Immature natural killer cell (primary cell): Measurements from ENCODE around the gene NCKAP5L. TPM values are rescaled to one million over a fixed set of nuclear protein-coding genes. Genes with fewer than 3 reads are reported as not detected.

Source experiments
- DNase-seq, 3 donors: peaks; one replicate each; pipeline ENCODE4 v3.0.0; 2022; ENCODE audit warnings: mixed read lengths in 1 of 3
- H3K27ac Mint-ChIP-seq, 6 donors: one replicate each; pipeline ENCODE4 v1.8.0; 2020; ENCODE audit warnings: mixed read lengths in 6 of 6, mild to moderate bottlenecking in 5 of 6, inconsistent platforms in 4 of 6, moderate library complexity in 3 of 6
- H3K27me3 Mint-ChIP-seq, 3 donors: one replicate each; pipeline ENCODE4 v1.8.0; 2020 to 2021; ENCODE audit warnings: low read depth in 3 of 3, mild to moderate bottlenecking in 3 of 3, mixed read lengths in 3 of 3, moderate library complexity in 3 of 3, inconsistent platforms in 1 of 3
- H3K36me3 Mint-ChIP-seq, 3 donors: one replicate each; pipeline ENCODE4 v1.8.0; 2020; ENCODE audit warnings: mixed read lengths in 3 of 3, inconsistent platforms in 2 of 3, mild to moderate bottlenecking in 2 of 3
- H3K4me1 Mint-ChIP-seq, 2 donors: one replicate each; pipeline ENCODE4 v1.8.0; 2020; ENCODE audit warnings: inconsistent platforms in 2 of 2, mild to moderate bottlenecking in 2 of 2, mixed read lengths in 2 of 2, moderate library complexity in 1 of 2
- H3K4me3 Mint-ChIP-seq, 5 donors: one replicate each; pipeline ENCODE4 v1.8.0; 2020; ENCODE audit warnings: mild to moderate bottlenecking in 5 of 5, mixed read lengths in 5 of 5, inconsistent platforms in 3 of 5, moderate library complexity in 3 of 5
- H3K9me3 Mint-ChIP-seq, 6 donors: one replicate each; pipeline ENCODE4 v1.8.0; 2020; ENCODE audit warnings: mild to moderate bottlenecking in 6 of 6, mixed read lengths in 6 of 6, inconsistent platforms in 4 of 6, moderate library complexity in 3 of 6
- polyA plus RNA-seq, 3 donors: library from polyadenylated mRNA; unstranded; fragments of 300-500 nt; fragmentation: Illumina TruSeq; gene quantifications; one replicate each; pipeline ENCODE4 v1.2.3, GENCODE V29; 2021

The NCKAP5L gene
- polyA plus RNA-seq, 3 donors from 2014 or later: 1.0 to 5.6 TPM; not detected in 1

DNA sequence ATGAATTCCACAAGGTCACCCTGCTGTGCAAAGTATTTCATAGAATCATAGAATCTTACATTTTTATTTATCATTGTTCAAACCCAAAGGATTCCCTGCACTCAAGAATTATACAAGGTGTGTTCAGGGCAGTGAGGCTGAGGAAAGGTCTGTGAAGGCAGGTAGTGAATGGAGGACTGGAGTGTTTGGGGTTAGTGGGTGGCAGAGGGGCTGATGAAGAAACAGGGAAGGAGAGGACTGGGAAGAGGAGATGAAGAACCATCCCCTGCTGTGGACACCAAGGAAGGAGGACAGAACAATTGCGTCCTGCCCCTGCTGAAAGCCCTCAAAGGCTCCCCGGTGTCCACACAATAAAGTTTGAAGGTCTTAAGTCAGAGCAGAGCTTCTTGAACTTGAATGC, 25.5 kb upstream of the NCKAP5L start:
- Mint-ChIP-seq H3K36me3 (no peaks in the 10 kb centered on the region), H3K27me3 (peaks cover 7 to 15% (median 10%) of the 10 kb centered on the region in 3 donors), H3K4me1 (no peaks in the 10 kb centered on the region), H3K27ac (no peak overlapping the region), H3K9me3 (peaks cover 0 to 2% (median 0%) of the 10 kb centered on the region in 6 donors), H3K4me3 (no peak overlapping the region)
- no peak for DNase-seq

GRCh38 chr12:49847161-49847560, 18.9 kb upstream of the NCKAP5L start:
- H3K36me3 Mint-ChIP-seq: no peaks in the 10 kb centered on the region

DNA sequence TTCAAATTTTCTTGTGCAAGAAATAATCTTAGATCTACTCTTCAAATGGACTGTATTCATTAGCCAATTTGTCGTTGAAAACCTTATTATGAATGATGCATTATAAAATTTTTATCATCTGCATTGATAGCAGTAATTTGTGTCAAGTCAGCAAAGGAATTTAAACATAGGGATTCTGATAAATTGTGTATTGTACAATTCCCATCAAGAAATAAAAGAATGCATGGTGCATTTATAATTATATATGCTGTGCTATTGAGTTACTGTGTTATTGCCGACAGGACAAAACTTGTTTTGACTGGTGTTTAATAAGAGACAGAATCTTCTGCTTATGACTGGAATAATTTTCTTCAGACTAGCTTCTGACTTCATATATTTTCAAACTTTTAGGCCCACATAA, 17.8 kb upstream of the NCKAP5L start:
- Mint-ChIP-seq H3K27ac (no peak overlapping the region), H3K27me3 (peaks cover 10 to 14% (median 10%) of the 10 kb centered on the region in 3 donors)

More at GRCh38 chr12:49847161-49847560, 18.9 kb upstream of the NCKAP5L start:
- no peak overlapping the region for H3K4me3 Mint-ChIP-seq
- peaks cover 10 to 14% (median 12%) of the 10 kb centered on the region in 3 donors for H3K27me3 Mint-ChIP-seq
- no peaks in the 10 kb centered on the region for H3K9me3 Mint-ChIP-seq
- no peak for DNase-seq
- H3K4me1 Mint-ChIP-seq: peaks cover 20 to 21% of the 10 kb centered on the region in 2 donors
- no peak overlapping the region for H3K27ac Mint-ChIP-seq

GRCh38 chr12:49843876-49844437, 15.7 kb upstream of the NCKAP5L start:
- DNase-seq: no peak
- peaks cover 3 to 11% (median 9%) of the 10 kb centered on the region in 3 donors for H3K27me3 Mint-ChIP-seq
- H3K4me1 Mint-ChIP-seq: peaks cover 33 to 36% of the 10 kb centered on the region in 2 donors
- H3K9me3 Mint-ChIP-seq: no peaks in the 10 kb centered on the region
- H3K27ac Mint-ChIP-seq: no peak overlapping the region
- H3K36me3 Mint-ChIP-seq: no peaks in the 10 kb centered on the region
- H3K4me3 Mint-ChIP-seq: peak overlapping the region; percentile 24 to 96 (median 33)

More for the DNA sequence above, 17.8 kb upstream of the NCKAP5L start:
- H3K4me1 Mint-ChIP-seq: peaks cover 30 to 32% of the 10 kb centered on the region in 2 donors
- H3K4me3 Mint-ChIP-seq: no peak overlapping the region
- no peaks in the 10 kb centered on the region for H3K36me3 Mint-ChIP-seq
- DNase-seq: no peak
- H3K9me3 Mint-ChIP-seq: no peaks in the 10 kb centered on the region

- Mint-ChIP-seq H3K27me3 (peaks cover 3 to 11% (median 8%) of the 10 kb centered on the region in 3 donors), H3K9me3 (no peaks in the 10 kb centered on the region), H3K27ac (peak overlapping the region; percentile 89 to 96 (median 92)), H3K36me3 (no peaks in the 10 kb centered on the region), H3K4me3 (peak overlapping the region; percentile 91 to 96 (median 95)), H3K4me1 (peaks cover 33 to 36% of the 10 kb centered on the region in 2 donors)
- no peak for DNase-seq
Measured at GRCh38 chr12:49843411-49843810, 15.2 kb upstream of the NCKAP5L start.

- Mint-ChIP-seq H3K27ac (peak within 1 kb of the TSS; percentile 89 to 96 (median 92)), H3K9me3 (no peaks in the 10 kb centered on the region), H3K4me3 (peak within 1 kb of the TSS; percentile 91 to 96 (median 95)), H3K27me3 (peaks cover 3 to 11% (median 5%) of the 10 kb centered on the region in 3 donors), H3K36me3 (no peaks in the 10 kb centered on the region), H3K4me1 (peaks cover 33 to 36% of the 10 kb centered on the region in 2 donors)
- DNase-seq: peak; percentile 87 to 90 (median 89)
Measured at GRCh38 chr12:49842519-49843352, 14.5 kb upstream of the NCKAP5L start, which contains the start of gene BCDIN3D. Gene BCDIN3D, minus strand, starts transcription at chr12:49843106. Its CDS starts 19 bp downstream, at chr12:49843087.

GRCh38 chr12:49838973-49839633, 10.9 kb upstream of the NCKAP5L start:
- Mint-ChIP-seq H3K27me3 (peaks cover 3 to 11% (median 5%) of the 10 kb centered on the region in 3 donors), H3K27ac (peak overlapping the region in 1 of 6 donors; percentile 35), H3K36me3 (no peaks in the 10 kb centered on the region), H3K4me3 (no peak overlapping the region), H3K9me3 (no peaks in the 10 kb centered on the region), H3K4me1 (peaks cover 29 to 30% of the 10 kb centered on the region in 2 donors)
- DNase-seq: peak; percentile 29 to 50 (median 42)

DNA sequence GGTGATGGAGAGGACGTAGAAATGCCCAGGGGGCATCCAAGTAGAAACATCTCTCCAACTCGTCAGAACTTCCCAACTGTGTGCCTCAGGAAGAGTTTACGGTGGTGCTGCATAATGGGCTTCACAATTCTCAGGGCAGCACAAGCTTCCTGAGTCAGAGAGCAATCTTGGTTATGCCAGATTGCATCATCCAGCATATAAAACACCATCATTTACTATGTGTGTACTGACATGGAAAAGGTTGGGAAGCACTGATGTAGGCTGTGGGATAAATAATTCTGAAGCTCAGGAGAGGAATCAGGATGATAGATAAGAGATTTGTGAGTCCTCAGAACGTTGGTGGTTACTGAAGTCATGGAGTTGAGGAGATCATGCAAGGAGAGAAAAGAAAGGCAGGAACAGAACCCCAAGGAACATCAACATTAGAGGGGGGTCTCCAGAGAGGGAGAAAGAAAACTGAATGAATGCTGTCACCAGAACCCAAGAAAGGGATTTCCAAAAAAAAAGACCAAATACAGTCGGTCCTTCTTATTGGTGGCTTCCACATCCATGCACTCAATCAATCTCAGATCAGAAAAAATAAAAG, 4.7 kb upstream of the NCKAP5L start:
- no peaks in the 10 kb centered on the region for H3K9me3 Mint-ChIP-seq
- H3K4me1 Mint-ChIP-seq: peaks cover 11 to 14% of the 10 kb centered on the region in 2 donors
- no peak overlapping the region for H3K4me3 Mint-ChIP-seq
- H3K27me3 Mint-ChIP-seq: peaks cover 0 to 7% (median 6%) of the 10 kb centered on the region in 3 donors
- no peak overlapping the region for H3K27ac Mint-ChIP-seq
- DNase-seq: no peak
- H3K36me3 Mint-ChIP-seq: no peaks in the 10 kb centered on the region

GRCh38 chr12:49831717-49832116, 3.5 kb upstream of the NCKAP5L start:
- Mint-ChIP-seq H3K27ac (no peak overlapping the region), H3K9me3 (no peaks in the 10 kb centered on the region), H3K4me1 (peaks cover 18 to 20% of the 10 kb centered on the region in 2 donors), H3K27me3 (peaks cover 0 to 7% (median 7%) of the 10 kb centered on the region in 3 donors), H3K4me3 (no peak overlapping the region), H3K36me3 (no peaks in the 10 kb centered on the region)
- no peak for DNase-seq

DNA sequence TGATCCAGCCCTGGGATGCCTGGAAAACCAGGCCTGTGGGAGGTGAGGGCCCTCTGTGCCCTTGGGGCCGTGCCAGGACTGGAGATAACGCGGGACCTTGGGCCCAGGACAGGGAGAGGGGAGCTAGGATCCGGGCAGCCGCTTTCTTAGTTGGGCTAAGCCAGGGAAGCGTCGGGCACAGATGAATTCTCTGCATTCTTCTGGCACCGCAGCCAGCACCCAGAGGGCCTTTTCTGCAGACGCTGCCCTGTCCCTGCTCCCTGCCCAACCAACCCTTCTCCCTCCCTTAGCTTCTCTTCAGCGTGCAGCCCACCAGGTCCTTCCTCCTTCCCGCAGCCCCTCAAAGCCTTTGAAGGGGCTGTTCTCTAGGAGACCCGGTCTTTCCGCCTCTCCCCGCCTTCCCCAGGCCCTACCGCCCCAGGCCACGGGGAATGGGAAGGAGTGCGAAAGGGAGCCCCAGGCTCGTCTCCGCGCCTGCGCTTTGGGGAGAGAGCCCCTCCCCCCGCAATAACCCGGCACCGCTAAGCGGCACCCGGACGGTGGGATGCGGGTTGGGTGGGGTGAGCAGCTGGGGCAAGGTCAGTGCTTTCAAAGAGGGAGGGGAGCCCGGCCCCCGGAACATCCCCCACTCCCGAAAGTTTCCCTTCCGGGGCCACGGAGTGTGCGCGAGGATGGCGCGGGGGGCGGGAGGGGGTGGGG, 663 bp downstream of the NCKAP5L start:
- Mint-ChIP-seq H3K27ac (peak overlapping the region in 5 of 6 donors; percentile 32 to 73 (median 45)), H3K9me3 (no peaks in the 10 kb centered on the region)
- peak; percentile 31 to 43 (median 36) for DNase-seq

DNA sequence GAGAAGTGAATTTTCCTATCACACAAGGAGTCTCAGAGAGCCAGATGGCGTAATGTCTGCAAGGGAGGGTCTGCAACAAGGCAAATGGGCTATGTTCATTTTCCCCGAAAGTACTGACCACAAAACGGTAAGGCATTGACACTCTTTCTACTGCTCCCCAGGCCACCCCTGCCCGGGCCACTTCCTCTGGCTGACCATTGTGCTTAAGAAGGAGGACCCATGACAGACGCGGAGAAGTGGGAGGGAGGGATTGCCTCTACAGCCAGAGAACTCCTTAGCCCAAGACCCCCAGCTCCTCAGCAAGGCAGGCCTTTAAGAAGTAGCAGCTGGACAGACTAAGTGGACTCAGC, 1.2 kb downstream of the NCKAP5L start:
- no peaks in the 10 kb centered on the region for H3K9me3 Mint-ChIP-seq
- H3K4me3 Mint-ChIP-seq: peak overlapping the region; percentile 74 to 99 (median 83)
- peaks cover 0 to 9% (median 5%) of the 10 kb centered on the region in 3 donors for H3K27me3 Mint-ChIP-seq
- H3K27ac Mint-ChIP-seq: peak overlapping the region; percentile 55 to 80 (median 70)
- no peak for DNase-seq
- peaks cover 25 to 26% of the 10 kb centered on the region in 2 donors for H3K4me1 Mint-ChIP-seq
- no peaks in the 10 kb centered on the region for H3K36me3 Mint-ChIP-seq

More for the DNA sequence above, 663 bp downstream of the NCKAP5L start:
- H3K4me3 Mint-ChIP-seq: peak overlapping the region; percentile 75 to 99 (median 96)
- H3K4me1 Mint-ChIP-seq: peaks cover 25 to 26% of the 10 kb centered on the region in 2 donors
- no peaks in the 10 kb centered on the region for H3K36me3 Mint-ChIP-seq
- H3K27me3 Mint-ChIP-seq: peaks cover 0 to 9% (median 6%) of the 10 kb centered on the region in 3 donors

DNA sequence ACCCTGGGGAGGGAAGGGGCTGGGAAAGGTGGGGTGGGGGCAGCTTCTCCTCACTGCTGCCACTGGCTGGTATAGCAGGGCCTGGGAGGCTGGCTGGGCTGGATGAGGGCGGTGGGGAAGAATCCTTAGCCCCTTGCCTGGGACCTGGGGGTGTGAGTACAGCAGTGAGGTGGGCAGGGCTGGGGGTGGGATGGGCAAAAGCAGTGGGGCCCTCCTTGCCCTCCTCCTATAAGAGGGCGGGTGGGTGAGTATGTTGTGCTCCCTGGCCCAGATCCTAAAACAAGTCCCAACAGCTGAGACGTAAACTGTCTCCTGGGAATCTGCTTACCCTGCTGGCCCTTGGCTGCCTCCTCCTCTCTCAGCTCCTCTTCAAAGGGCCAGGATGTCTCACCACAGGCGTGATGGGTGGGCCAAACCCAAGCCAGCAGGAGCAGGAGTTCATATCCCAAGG, 2.2 kb downstream of the NCKAP5L start:
- peaks cover 34 to 35% of the 10 kb centered on the region in 2 donors for H3K4me1 Mint-ChIP-seq
- peaks cover 0 to 11% (median 5%) of the 10 kb centered on the region in 3 donors for H3K27me3 Mint-ChIP-seq
- H3K27ac Mint-ChIP-seq: peak overlapping the region in 1 of 6 donors; percentile 79

More for the DNA sequence above, 2.2 kb downstream of the NCKAP5L start:
- DNase-seq: no peak
- no peak overlapping the region for H3K4me3 Mint-ChIP-seq
- H3K9me3 Mint-ChIP-seq: no peaks in the 10 kb centered on the region
- peaks cover 0 to 3% (median 0%) of the 10 kb centered on the region in 3 donors for H3K36me3 Mint-ChIP-seq
